Measurements from ENCODE around the gene AZU1.

AZU1 gene

DNA sequence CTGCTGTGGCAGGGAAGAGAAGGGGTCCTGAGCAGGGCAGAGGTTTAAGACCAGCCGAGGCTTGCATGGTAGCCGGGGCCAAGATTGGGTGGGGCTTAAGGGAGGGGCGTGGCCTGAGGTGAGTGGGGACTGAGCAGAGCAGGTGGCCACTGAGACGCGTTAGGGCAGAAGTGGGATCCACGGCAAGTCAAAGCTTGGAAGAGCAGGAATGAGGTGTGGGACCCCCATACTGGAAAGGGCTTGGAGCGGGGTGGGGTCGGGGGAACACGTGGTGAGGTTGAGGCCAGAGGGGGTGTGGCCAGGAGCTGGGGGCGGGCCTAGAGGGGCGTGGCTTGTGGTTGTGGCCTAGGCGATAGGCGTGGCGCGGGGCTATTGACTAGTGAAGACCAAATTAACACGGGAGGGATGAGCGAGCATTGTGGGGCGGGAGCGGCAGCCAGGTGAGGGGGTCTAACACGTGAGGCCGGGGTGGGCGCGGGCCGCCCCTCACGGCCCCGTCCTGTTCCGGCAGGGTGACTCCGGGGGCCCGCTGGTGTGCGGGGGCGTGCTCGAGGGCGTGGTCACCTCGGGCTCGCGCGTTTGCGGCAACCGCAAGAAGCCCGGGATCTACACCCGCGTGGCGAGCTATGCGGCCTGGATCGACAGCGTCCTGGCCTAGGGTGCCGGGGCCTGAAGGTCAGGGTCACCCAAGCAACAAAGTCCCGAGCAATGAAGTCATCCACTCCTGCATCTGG, 35.1 kb downstream of the AZU1 start:
- peak in 6 of 42 donors; percentile 26 to 59 (median 39) for DNase-seq

DNA sequence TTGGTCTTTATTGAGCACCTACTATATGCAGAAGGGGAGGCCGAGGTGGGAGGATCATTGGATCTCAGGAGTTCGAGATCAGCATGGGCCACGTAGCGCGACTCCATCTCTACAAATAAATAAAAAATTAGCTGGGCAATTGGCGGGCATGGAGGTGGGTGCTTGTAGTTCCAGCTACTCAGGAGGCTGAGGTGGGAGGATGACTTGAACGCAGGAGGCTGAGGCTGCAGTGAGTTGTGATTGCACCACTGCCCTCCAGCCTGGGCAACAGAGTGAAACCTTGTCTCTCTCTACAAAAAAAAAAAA, 35.6 kb downstream of the AZU1 start:
- intact Hi-C loops (cut with DNase I), result no loop called here
- no peak for DNase-seq

More for the DNA sequence above, 35.1 kb downstream of the AZU1 start:
- intact Hi-C loops (cut with DNase I), result no loop called here

DNA sequence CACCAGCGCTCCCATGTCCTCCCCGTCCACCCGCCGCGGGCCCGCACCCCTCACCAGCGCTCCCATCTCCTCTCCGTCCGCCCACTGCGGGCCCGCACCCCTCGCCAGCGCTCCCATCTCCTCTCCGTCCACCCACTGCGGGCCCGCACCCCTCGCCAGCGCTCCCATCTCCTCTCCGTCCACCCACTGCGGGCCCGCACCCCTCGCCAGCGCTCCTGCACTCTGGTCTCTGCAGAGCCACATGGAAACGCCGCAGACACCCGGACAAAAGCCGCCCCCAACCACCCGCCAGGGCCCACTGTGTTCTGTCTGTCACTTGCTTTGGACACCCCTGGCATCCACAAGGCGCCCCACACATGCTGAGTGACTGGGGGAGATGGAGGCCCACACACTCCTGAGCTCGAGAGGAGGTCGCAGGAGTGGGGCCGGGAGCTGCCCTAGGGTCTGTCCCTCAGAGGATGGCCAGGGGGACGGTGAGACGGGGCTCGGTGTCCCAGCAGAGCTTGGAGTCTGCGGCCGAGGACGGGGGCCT, 39.2 kb downstream of the AZU1 start:
- no peak for DNase-seq
- intact Hi-C loops (cut with DNase I), result no loop called here

DNA sequence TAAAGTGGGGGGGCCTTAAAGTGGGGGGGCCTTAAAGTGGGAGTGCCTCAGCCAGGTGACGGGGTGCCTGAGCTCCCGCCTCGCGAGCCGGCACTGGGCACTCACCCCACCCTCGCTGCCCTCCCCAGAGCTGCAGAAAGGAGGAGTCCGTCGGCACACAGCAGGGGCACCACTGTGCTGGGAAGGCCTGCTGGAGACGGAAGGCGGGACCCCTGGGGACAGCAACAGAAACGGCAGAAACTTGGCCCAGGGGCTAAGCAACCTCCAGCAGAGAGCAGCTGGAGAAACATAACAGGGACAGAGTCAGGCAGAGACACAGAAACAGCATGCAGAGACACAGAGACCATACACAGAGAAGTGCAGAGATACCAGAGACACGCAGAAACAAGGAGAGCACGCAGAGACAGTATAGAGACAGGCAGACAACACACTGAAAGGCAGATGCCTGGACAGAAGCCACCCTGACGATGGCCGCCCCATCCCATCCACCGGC, 39.7 kb downstream of the AZU1 start:
- intact Hi-C loops (cut with DNase I), result no loop called here
- DNase-seq, result no peak

DNA sequence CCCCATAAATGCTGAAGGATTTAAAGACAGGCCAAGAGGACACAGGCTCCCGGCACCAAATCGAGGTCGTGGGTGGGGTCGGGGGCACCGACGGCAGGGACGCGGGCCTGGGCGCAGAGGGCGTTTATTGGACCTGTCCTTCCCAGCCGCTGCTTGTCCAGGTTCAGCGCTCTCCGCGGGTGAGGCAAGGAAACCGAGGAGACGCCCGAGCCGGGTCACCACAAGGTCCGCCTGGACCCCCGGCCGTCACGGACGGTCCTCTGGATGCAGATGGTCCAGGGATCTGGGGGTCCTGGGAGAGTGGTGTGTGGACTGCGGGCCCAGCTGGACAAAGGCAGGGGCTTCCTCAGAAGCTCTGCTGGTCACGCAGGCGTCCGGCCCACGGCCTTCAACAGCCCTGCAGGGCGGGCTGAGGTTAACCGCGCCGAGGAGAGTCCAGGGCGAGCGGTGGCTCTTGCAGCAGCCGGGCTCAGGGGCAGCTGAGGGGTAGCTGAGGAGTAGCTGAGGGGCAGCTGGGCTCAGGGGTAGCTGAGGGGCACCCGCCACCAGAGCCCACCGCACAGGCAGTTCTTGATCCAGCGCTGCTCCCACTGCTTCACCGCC, 40.3 kb downstream of the AZU1 start:
- intact Hi-C loops (cut with DNase I), result no loop called here
- DNase-seq, result no peak

DNA sequence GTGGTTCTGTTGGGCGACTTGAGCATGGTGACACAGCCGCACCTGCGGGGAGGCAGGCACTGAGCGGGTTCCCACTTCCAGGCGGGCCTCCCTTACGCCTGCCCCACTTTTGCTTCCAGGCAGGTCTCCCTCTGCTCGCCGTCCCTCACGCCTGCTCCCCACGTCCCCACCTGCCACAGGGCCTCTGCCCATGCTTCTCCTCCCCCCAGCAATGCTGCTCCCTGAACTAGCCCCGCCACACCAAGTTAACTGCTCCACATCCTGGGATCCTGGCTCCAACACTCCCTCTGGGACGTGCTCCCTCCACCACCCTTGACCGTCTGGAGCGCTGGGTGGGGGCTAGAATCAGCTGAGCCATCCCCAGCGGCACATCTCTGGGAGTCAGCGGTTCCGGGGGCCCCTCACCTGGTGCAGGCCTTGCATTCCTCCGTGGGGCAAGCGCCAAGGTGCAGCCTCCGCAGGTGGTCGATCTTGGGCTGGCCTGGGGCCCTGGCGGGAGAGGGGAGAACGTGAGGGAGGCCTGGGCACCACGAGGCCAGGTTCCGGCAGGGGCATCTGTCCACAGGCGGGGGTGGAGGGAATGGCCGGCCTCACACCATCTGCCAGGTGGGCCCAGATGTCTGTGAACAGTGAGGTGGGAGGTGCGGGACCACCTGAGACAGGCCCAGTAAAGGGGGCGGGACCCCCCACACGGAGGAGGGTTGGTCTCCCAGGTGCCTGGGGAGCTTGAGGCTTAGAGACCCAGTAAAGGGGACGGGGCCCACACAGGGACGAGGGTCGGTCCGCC, 41.0 kb downstream of the AZU1 start:
- DNase-seq, result no peak
- intact Hi-C loops (cut with DNase I), result no loop called here

DNA sequence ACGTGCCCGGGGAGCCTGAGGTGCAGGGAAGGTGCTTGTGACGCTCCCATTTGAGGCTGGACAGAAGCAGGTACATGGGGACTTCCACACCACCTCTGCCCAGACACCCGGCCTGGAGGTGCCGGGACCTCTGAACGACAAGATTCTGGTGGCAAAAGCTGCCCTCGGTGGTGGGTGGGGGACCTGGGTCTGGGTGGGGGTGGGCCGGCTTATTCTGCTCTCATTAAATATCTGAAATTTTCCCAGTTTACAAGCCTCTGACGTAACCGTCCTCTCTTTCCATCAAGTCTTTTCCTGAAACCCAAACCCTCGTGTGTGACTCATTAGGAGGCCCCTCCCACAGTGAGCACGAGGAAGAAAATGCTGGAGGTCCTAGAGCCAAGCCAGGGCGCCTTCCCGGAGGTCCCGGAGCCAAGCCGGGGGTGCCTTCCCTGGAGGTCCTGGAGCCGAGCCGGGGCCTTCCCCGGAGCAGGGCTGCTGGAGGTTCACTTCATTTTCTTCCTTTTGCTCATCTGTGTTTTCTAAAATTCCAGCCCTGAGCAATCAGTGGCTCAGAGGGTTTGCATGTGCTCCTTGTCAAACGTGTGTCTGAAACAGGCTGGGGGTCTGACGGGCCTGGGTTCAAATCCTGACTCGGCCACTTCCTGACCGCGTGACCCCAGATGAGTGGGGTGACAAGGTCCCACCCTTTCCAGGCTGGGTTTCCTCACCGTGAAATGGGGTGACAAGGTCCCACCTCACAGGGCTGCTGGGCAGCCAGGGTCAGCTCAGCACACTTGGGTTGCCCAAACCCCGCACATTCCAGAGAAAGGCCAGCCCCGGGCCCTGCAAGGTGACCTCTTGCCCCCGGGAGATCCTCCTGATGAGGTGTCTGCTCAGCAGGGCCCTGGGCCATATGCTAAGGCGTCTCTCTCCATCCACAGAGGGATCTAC, 41.9 kb downstream of the AZU1 start:
- intact Hi-C loops (cut with DNase I), result no loop called here
- peak in 6 of 42 donors; percentile 22 to 55 (median 44) for DNase-seq

DNA sequence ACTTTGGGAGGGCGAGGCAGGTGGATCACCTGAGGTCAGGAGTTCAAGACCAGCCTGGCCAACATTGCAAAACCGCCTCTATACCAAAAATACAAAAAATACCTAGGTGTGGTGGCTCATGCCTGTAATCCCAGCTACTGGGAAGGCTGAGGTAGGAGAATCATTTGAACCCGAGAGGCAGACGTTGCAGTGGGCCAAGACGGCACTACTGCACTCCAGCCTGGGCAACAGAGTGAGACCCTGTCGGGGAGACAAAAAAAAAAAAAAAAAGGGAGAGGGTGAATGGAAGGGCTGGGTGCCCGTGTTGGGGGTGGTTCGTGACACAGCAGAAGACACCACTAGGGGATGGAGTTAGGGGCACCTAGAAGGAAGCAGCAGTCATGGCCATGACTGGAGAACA, 42.7 kb downstream of the AZU1 start:
- intact Hi-C loops (cut with DNase I), result no loop called here
- DNase-seq, result no peak

DNA sequence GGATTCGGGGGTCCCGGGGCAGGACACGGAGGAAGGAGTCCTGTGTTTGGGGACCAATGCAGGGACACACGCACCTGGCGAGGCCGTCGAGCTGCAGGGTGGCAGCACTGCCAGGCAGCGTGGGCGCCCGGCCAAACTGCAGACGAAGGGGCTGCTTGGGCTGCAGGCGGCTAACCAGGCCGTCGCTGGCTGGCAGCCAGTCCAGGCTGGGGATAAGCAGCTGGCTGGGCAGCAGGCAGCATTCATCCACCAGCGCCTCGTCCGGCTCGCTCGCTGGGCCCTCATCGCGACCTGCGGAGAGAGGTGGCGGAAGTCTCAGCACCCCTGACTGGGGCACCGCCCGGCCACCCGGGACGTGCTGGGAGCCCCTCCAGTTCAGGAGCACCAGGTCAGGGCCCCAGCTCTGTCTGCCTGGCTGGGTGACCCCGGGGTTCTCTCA, 43.3 kb downstream of the AZU1 start:
- intact Hi-C loops (cut with DNase I), result no loop called here
- peak in 30 of 42 donors; percentile 24 to 75 (median 55) for DNase-seq

DNA sequence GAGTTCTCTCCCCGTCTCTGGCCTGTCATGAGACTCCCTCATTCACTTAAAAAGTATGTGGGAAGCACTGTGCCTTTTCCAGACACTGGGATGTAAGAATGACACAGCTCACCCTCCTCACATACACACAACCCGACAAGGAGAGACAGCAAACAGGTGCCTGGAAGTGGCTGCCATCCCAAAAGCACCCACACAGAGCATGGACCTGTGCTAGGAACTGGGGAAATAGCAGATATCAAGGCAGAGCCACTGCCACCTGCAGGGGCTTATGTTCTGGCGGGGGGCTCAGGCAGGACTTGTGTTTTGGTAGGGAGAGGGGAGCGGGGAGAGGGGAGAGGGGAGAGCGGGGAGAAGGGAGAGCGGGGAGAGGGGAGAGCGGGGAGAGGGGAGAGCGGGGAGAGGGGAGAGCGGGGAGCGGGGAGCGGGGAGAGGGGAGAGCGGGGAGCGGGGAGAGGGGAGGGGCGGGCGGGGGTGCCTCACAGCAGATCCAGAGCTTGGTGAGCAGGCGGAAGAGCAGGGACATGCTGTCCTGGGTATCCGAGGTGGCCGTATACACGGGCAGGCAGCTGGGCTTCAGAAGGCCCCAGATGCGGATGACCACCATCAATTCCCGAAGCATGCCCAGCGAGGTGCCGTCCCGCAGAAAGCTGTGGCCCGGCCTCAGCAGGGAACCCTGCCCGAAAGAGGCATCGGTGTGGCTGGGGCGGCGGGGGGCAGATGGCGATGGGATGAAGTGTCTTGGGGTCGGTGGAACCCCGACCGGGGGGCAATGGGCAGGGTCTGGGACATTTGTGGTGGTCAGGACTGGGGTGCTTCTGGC, 44.0 kb downstream of the AZU1 start:
- DNase-seq, result peak in 1 of 42 donors; percentile 43
- intact Hi-C loops (cut with DNase I), result no loop called here

DNA sequence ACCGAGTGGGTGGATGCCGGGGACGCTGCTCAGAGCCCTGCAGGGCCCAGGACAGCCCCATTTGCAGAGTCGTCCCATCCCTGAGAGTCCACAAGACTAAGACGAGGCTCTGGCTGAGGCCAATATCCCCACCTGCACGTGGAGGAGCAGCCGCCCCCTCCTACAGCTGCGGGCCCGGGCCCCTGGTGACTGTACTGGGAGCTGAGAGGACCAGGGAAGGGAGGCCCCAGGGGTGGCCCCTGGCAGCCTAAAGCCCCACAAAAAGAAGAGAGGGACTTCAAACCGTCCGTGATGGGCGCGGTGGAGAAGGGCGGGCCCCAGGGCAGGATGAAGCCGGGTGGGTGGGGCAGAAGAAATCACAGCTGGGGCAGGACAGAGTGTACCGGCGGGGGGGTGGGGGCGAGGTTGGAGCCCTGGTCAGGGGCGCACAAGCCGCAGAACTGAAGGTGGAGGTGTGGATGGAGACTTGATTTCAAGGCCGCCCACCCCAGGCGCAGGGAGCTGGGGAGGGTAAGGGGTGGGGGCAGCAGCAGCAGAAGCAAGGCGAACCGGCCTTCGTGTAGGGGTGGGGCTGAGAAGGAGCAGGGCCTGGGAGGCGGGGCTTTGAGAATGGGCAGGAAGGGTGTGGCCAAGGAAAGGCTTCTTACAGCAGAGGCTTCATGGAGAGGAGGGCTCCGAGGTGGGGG, 44.8 kb downstream of the AZU1 start:
- peak in 1 of 42 donors; percentile 18 for DNase-seq
- intact Hi-C loops (cut with DNase I), result no loop called here

DNA sequence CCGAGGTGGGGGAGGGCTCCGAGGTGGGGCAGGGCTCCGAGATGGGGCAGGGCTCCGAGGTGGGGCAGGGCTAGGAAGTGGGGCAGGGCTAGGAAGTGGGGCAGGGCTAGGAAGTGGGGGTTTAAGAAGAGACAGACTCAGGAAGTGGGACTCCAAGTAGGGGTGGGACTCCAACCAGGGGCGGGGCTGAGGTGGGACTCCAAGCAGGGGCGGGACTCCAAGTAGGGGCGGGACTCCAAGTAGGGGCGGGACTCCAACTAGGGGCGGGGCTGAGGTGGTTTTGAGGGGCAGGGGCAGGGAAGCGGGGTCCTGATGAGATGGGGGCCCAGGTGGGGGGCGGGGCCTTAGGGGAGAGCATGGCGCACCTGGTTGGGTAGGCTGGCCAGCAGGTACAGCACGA, 45.4 kb downstream of the AZU1 start:
- DNase-seq, result no peak

DNA sequence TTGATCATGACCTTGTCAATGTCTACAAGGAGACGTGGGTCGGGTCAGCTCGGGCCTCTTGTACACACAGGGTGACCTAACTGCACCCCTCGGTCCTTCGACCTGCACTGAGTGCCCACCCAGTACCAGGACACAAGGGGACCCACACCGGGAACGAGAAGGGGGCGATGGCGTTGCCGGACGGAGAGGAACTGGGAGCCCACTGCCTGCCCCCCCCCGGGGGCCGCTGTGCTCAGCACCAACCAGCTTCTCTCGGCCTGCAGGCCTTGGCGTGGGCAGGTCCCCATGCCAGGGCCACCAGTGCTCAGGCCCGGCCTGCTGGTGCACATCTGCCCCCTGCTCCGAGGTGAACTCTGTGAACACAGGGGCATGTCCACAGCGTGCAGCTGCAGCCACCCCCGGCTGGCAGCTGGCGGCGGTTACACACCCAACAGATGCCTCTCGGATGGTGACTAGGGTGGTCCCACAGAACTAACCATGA, 46.0 kb downstream of the AZU1 start:
- no peak for DNase-seq
- intact Hi-C loops (cut with DNase I), result no loop called here

More for the DNA sequence above, 45.4 kb downstream of the AZU1 start:
- intact Hi-C loops (cut with DNase I), result no loop called here

DNA sequence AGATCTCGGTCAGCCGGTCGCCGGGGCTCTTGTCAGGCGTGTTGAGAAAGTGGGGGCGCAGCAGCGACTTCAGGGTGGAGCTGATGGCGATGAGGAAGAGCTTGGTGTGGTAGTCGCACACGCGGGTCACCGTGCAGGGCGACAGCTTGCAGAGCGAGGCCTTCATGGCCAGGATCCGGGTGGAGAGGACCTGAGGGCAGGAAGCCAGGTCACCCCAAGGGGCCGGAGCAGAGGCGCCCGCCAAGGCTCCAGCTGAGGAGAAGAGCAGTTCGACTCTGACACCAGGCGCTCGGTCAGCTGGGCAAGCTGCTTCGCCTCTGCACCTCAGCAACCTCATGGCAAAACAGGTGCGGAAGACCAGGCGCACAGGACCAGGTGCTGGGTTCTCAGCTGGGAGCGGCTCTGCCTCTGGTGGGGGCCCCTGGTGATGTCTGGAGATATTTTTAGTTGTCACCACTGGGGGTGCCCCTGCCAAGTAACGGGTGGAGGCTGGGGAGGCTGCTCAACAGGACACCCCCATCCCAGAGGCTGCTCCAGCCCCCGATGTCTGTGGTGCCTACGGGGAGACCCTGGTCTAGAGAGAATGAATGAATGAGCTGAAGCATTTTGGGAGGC, 47.7 kb downstream of the AZU1 start:
- intact Hi-C loops (cut with DNase I), result no loop called here
- no peak for DNase-seq

DNA sequence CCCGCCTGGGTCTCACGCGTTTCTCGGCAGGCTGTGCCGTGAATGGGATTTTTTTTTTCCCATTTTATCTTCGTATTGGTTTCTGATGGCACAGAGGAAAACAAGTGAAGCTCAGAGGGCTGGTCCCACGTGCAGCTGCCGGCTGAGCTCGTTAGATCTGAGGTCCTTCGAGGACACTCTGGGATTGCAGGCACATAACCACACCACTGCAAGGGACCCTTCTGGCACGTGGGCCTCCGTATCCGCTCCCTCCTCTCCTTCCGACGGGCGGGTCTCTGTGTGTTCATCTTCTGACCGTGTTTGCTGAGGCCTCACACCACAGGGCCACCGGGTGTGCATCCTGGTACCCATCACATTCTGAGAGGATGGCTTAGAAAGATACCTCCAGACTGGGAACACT, 48.5 kb downstream of the AZU1 start:
- no peak for DNase-seq
- intact Hi-C loops (cut with DNase I), result no loop called here

DNA sequence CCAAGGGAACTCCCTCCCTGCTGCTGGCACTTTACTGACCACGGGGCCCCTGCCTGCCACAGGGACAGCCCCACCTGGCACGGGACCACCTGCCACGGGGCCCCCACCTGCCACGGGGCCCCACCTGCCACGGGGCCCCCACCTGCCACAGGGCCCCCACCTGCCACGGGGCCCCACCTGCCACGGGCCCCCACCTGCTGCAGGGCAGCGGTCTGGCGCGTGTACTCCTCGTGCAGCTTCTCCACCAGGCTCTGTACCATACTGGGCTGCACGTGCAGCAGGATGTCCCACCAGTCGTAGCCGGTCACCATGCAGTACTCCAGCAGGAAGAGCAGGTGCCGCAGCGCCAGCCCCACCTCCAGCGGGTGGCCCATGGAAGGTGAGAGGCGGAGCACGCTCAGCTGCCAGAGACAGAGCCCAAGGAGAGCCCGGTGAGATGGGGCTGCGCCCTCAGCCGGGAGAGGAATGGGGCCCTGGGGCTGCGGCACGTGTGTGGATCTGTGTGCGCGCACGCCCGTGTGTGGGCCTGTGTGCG, 49.2 kb downstream of the AZU1 start:
- DNase-seq, result no peak
- intact Hi-C loops (cut with DNase I), result no loop called here
